GM23338 (cell line): Measurements from ENCODE around the gene UROS.

Experiments used
- CREB1 ChIP-seq: fragments of 250-450 bp; sonication (Bioruptor Pico); IDR thresholded peaks from 2 replicates; pipeline ENCODE4 v1.5.0; 2020; ENCODE audit warnings: low read depth, mild to moderate bottlenecking, moderate library complexity
- EZH2 ChIP-seq: fragments of 200-600 bp; sonication (generic); IDR thresholded peaks from one replicate; pipeline ENCODE4 v1.8.0; 2017; ENCODE audit warnings: antibody characterized with exemption, mild to moderate bottlenecking, low read depth; ENCODE audit not compliant: unreplicated experiment
- EZH2phosphoT487 ChIP-seq: fragments of 200-600 bp; sonication (generic); IDR thresholded peaks from one replicate; pipeline ENCODE4 v1.8.1; 2018; ENCODE audit warnings: antibody characterized with exemption; ENCODE audit not compliant: unreplicated experiment
- JUNB ChIP-seq: IDR thresholded peaks from one replicate; pipeline ENCODE4 v1.6.1; 2016; ENCODE audit warnings: antibody characterized with exemption; ENCODE audit not compliant: unreplicated experiment
- NANOG ChIP-seq: IDR thresholded peaks from 2 replicates; pipeline ENCODE4 v1.6.1; 2016; ENCODE audit warnings: antibody characterized with exemption, borderline replicate concordance
- POLR2AphosphoS5 ChIP-seq: IDR thresholded peaks from 2 replicates; pipeline ENCODE4 v1.6.1; 2016; ENCODE audit warnings: antibody characterized with exemption, low read depth
- ZNF114 ChIP-seq: fragments of 250-450 bp; sonication (Bioruptor Pico); IDR thresholded peaks from 2 replicates; pipeline ENCODE4 v1.5.0; 2020; ENCODE audit warnings: mild to moderate bottlenecking, moderate library complexity
- ZNF331 ChIP-seq: fragments of 250-450 bp; sonication (Bioruptor Pico); IDR thresholded peaks from 2 replicates; pipeline ENCODE4 v1.5.0; 2020; ENCODE audit warnings: low read depth, mild to moderate bottlenecking, moderate library complexity
- TF ChIP-seq, protein P1 (sequence below), 2 experiments: fragments of 200-600 bp in 1 of 2; sonication (generic) in 1 of 2; conservative IDR thresholded peaks; 2 replicates each; pipeline versions ENCODE4 v1.5.1 to v1.6.1; 2016 to 2017; ENCODE audit warnings: antibody characterized with exemption in 2 of 2, low read depth in 2 of 2, mild to moderate bottlenecking in 2 of 2, moderate library complexity in 1 of 2
- TF ChIP-seq, protein P2 (sequence below): IDR thresholded peaks from 2 replicates; pipeline ENCODE4 v1.6.1; 2016; ENCODE audit warnings: antibody characterized with exemption
- TF ChIP-seq, protein P3 (sequence below): IDR thresholded peaks from one replicate; pipeline ENCODE4 v1.6.1; 2018; ENCODE audit warnings: antibody characterized with exemption; ENCODE audit not compliant: unreplicated experiment

DNA sequence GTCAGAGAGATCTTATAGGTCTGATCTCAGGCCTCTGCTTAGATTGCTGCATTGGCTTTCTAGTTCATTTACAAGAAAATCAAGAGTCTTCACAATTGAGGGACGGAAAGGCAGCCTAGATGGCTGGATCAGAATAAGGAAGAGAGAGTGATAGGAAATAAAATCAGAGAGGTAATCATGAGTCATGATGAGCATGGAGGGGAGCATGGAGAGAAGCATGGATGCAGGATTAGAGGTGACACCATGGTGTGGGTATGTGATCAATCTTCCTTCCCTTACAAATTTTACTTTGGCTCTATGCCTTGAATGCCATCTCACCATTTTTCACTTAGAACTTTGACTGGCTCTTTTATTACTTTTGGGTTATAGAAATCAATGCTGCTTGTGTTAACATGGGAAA is 1.7 kb upstream of the UROS start:
- TF ChIP-seq, protein P1, sequence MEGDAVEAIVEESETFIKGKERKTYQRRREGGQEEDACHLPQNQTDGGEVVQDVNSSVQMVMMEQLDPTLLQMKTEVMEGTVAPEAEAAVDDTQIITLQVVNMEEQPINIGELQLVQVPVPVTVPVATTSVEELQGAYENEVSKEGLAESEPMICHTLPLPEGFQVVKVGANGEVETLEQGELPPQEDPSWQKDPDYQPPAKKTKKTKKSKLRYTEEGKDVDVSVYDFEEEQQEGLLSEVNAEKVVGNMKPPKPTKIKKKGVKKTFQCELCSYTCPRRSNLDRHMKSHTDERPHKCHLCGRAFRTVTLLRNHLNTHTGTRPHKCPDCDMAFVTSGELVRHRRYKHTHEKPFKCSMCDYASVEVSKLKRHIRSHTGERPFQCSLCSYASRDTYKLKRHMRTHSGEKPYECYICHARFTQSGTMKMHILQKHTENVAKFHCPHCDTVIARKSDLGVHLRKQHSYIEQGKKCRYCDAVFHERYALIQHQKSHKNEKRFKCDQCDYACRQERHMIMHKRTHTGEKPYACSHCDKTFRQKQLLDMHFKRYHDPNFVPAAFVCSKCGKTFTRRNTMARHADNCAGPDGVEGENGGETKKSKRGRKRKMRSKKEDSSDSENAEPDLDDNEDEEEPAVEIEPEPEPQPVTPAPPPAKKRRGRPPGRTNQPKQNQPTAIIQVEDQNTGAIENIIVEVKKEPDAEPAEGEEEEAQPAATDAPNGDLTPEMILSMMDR (conservative IDR thresholded peaks at IDR 0.05; ENCODE audit: low read depth in 2 of 2): no peak
- TF ChIP-seq EZH2 (no peak), EZH2phosphoT487 (no peak), JUNB (no peak), POLR2AphosphoS5 (no peak), NANOG (no peak), ZNF114 (no peak), ZNF331 (CRISPR knock-in tag) (no peak), CREB1 (CRISPR knock-in tag) (no peak)
- TF ChIP-seq, protein P2, sequence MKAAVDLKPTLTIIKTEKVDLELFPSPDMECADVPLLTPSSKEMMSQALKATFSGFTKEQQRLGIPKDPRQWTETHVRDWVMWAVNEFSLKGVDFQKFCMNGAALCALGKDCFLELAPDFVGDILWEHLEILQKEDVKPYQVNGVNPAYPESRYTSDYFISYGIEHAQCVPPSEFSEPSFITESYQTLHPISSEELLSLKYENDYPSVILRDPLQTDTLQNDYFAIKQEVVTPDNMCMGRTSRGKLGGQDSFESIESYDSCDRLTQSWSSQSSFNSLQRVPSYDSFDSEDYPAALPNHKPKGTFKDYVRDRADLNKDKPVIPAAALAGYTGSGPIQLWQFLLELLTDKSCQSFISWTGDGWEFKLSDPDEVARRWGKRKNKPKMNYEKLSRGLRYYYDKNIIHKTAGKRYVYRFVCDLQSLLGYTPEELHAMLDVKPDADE: no peak
- TF ChIP-seq, protein P3, sequence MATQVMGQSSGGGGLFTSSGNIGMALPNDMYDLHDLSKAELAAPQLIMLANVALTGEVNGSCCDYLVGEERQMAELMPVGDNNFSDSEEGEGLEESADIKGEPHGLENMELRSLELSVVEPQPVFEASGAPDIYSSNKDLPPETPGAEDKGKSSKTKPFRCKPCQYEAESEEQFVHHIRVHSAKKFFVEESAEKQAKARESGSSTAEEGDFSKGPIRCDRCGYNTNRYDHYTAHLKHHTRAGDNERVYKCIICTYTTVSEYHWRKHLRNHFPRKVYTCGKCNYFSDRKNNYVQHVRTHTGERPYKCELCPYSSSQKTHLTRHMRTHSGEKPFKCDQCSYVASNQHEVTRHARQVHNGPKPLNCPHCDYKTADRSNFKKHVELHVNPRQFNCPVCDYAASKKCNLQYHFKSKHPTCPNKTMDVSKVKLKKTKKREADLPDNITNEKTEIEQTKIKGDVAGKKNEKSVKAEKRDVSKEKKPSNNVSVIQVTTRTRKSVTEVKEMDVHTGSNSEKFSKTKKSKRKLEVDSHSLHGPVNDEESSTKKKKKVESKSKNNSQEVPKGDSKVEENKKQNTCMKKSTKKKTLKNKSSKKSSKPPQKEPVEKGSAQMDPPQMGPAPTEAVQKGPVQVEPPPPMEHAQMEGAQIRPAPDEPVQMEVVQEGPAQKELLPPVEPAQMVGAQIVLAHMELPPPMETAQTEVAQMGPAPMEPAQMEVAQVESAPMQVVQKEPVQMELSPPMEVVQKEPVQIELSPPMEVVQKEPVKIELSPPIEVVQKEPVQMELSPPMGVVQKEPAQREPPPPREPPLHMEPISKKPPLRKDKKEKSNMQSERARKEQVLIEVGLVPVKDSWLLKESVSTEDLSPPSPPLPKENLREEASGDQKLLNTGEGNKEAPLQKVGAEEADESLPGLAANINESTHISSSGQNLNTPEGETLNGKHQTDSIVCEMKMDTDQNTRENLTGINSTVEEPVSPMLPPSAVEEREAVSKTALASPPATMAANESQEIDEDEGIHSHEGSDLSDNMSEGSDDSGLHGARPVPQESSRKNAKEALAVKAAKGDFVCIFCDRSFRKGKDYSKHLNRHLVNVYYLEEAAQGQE: no peak
